ENCODE measurements around the gene ROR2. TPM values are rescaled to one million over a fixed set of nuclear protein-coding genes. Genes with fewer than 3 reads are reported as not detected.

Gene ROR2
- total and polyA plus RNA-seq, 2 donors (not counting 3 experiments of a cell fraction or from before 2014, with no cell fraction given), result not detected

GRCh38 chr9:91786132-91786896 lies 163.7 kb downstream of the ROR2 start:
- H3K36me3 ChIP-seq (ENCODE audit: control insufficient read depth in 2 of 2, extremely low read depth in 1 of 2, insufficient read depth in 2 of 2, low read length in 2 of 2), result no peaks in the 10 kb centered on the region
- H4K20me1 ChIP-seq (replicated peaks; ENCODE audit: control insufficient read depth, extremely low read depth, insufficient read depth, low read length), result no peaks in the 10 kb centered on the region
- H2AFZ ChIP-seq (ENCODE audit: low read depth, low read length), result no peak overlapping the region
- H3K27me3 ChIP-seq (ENCODE audit: control insufficient read depth in 2 of 2, insufficient read depth in 2 of 2, low read length in 2 of 2), result no peaks in the 10 kb centered on the region
- no peak overlapping the region for H3K4me3 ChIP-seq (replicated peaks in 1 of 3; ENCODE audit: insufficient read depth in 1 of 3, low read depth in 1 of 3, low read length in 3 of 3)
- H3K27ac ChIP-seq (ENCODE audit: insufficient read depth, low read depth, low read length), result no peak overlapping the region
- FAIRE-seq (no peak), DNase-seq (ENCODE audit: low read depth, low spot score) (no peak)
- no peaks in the 10 kb centered on the region for H3K79me2 ChIP-seq (ENCODE audit: control insufficient read depth, insufficient read depth, low read length)
- ChIA-PET CTCF (interaction anchor here (2.1 kb wide), 1 partner anchor 10 kb away, joined by 7 read pairs; no protein-coding TSS in a partner anchor), POLR2A (no interaction called here)
- no peak overlapping the region for H3K4me2 ChIP-seq (ENCODE audit: insufficient read depth, low read length)
- no peaks in the 10 kb centered on the region for H3K9me3 ChIP-seq (replicated peaks; ENCODE audit: control insufficient read depth, insufficient read depth, low read length)
- no peaks in the 10 kb centered on the region for H3K4me1 ChIP-seq (ENCODE audit: control insufficient read depth, extremely low read depth, insufficient read depth, low read length)
- intact Hi-C loops (cut with micrococcal nuclease) (no loop called here), dilution Hi-C loops (cut with MboI; ENCODE audit: extremely low pct_ligation_motif_present, low sequenced_read_pairs) (no loop called here)
- BruUV-seq (replicated peaks), result no TSS peak
- H3K9me1 ChIP-seq (replicated peaks; ENCODE audit: control insufficient read depth, extremely low read depth, insufficient read depth, low read length), result no peaks in the 10 kb centered on the region
- no peak overlapping the region for H3K9ac ChIP-seq (replicated peaks; ENCODE audit: extremely low read depth, insufficient read depth, low read length)
- TF ChIP-seq JUN (IDR thresholded peaks at IDR 0.05; ENCODE audit: borderline replicate concordance, insufficient read depth, insufficient read length, low read depth) (no peak), MYC (IDR thresholded peaks at IDR 0.05; ENCODE audit: low read depth, low read length) (no peak), GATA2 (IDR thresholded peaks at IDR 0.05; ENCODE audit: insufficient read depth, insufficient read length, low read depth, low read length) (no peak), MAX (IDR thresholded peaks at IDR 0.05; ENCODE audit: insufficient read depth, insufficient read length) (no peak), FOS (IDR thresholded peaks at IDR 0.05; ENCODE audit: borderline replicate concordance, insufficient read depth, low read length) (no peak), EZH2 (IDR thresholded peaks at IDR 0.05; ENCODE audit: borderline replicate concordance, low read depth, low read length, severe bottlenecking) (no peak), POLR2AphosphoS5 (IDR thresholded peaks at IDR 0.05; ENCODE audit: insufficient read depth, low read depth, low read length) (no peak), CTCF (IDR thresholded peaks at IDR 0.05; ENCODE audit: extremely low read depth in 1 of 2, insufficient read depth in 1 of 2, low read depth in 1 of 2, low read length in 2 of 2) (no peak), POLR2A (IDR thresholded peaks at IDR 0.05; ENCODE audit: low read depth, low read length) (no peak)

Data from endothelial cell of umbilical vein (primary cell).